Endothelial cell of umbilical vein (primary cell): ENCODE measurements around the gene TIFAB. TPM values are rescaled to one million over a fixed set of nuclear protein-coding genes. Genes with fewer than 3 reads are reported as not detected.

Experiments used
- BruUV-seq: library from RNA; stranded (reverse); fragments of 400-500 nt; replicated peaks from 2 replicates; lab custom pipeline; 2021; lab: Mats Ljungman, UMichigan
- CTCF ChIA-PET: fragments of 300-600, 350-600 bp; sonication (Branson Sonifier 250); formaldehyde crosslinking; loops from one replicate; lab custom pipeline; 2021; ENCODE audit warnings: antibody characterized with exemption, inconsistent platforms; lab: Charles Lee
- POLR2A ChIA-PET: fragments of 300-600, 350-600 bp; sonication (Branson Sonifier 250); formaldehyde crosslinking; loops from one replicate; lab custom pipeline; 2021; ENCODE audit warnings: antibody characterized with exemption, inconsistent platforms; lab: Charles Lee
- DNase-seq: peaks from one replicate; pipeline ENCODE4 v3.0.0-alpha.2; 2011; ENCODE audit warnings: low read depth, low spot score
- FAIRE-seq: peaks from 2 replicates; lab custom pipeline; 2011; peaks lifted over from hg19 to GRCh38; lab: Jason Lieb, UNC
- H2AFZ ChIP-seq: 2 replicates; pipeline ENCODE4 v1.6.0; 2012; ENCODE audit warnings: low read depth, low read length, control low read depth, inconsistent platforms
- H3K27ac ChIP-seq: 2 replicates; pipeline ENCODE4 v1.5.1; 2011; ENCODE audit warnings: low read depth, mild to moderate bottlenecking, control low read depth, low read length, moderate library complexity; ENCODE audit not compliant: insufficient read depth
- H3K27me3 ChIP-seq, 2 experiments: 2 replicates each; pipeline versions ENCODE4 v1.6.0 to v1.6.1; 2011; ENCODE audit warnings: low read length in 2 of 2, mixed read lengths in 1 of 2; ENCODE audit not compliant: control insufficient read depth in 2 of 2, insufficient read depth in 2 of 2
- H3K36me3 ChIP-seq, 2 experiments: 2 replicates in 1 of 2; 3 replicates in 1 of 2; pipeline ENCODE4 v1.5.1; 2011; ENCODE audit warnings: low read length in 2 of 2, mild to moderate bottlenecking in 1 of 2, moderate library complexity in 1 of 2; ENCODE audit not compliant: control insufficient read depth in 2 of 2, insufficient read depth in 2 of 2; ENCODE audit errors: extremely low read depth in 1 of 2
- H3K4me1 ChIP-seq: 3 replicates; pipeline ENCODE4 v1.5.1; 2011; ENCODE audit warnings: mild to moderate bottlenecking, low read length; ENCODE audit not compliant: control insufficient read depth, insufficient read depth; ENCODE audit errors: extremely low read depth
- H3K4me2 ChIP-seq: 2 replicates; pipeline ENCODE4 v1.6.1; 2011; ENCODE audit warnings: low read length, control low read depth, mixed read lengths; ENCODE audit not compliant: insufficient read depth
- H3K4me3 ChIP-seq, 3 experiments: fragments of 200-600 bp in 1 of 3; sonication (generic), shearing (Covaris generic) in 1 of 3; replicated peaks in 1 of 3; 2 replicates each; pipeline ENCODE4 v1.5.1; 2011 to 2016; ENCODE audit warnings: control low read depth in 3 of 3, low read length in 3 of 3, mild to moderate bottlenecking in 2 of 3, inconsistent platforms in 1 of 3, low read depth in 1 of 3, moderate library complexity in 1 of 3; ENCODE audit not compliant: insufficient read depth in 1 of 3
- H3K79me2 ChIP-seq: 2 replicates; pipeline ENCODE4 v1.6.0; 2012; ENCODE audit warnings: low read length, inconsistent platforms; ENCODE audit not compliant: control insufficient read depth, insufficient read depth
- H3K9ac ChIP-seq: replicated peaks from 2 replicates; pipeline ENCODE3; 2011; ENCODE audit warnings: low read length, control low read depth; ENCODE audit not compliant: insufficient read depth; ENCODE audit errors: extremely low read depth
- H3K9me1 ChIP-seq: replicated peaks from 3 replicates; pipeline ENCODE4 v1.6.0; 2011; ENCODE audit warnings: mild to moderate bottlenecking, low read length; ENCODE audit not compliant: control insufficient read depth, insufficient read depth; ENCODE audit errors: extremely low read depth
- H3K9me3 ChIP-seq: replicated peaks from 2 replicates; pipeline ENCODE4 v1.5.1; 2012; ENCODE audit warnings: low read length, inconsistent platforms; ENCODE audit not compliant: control insufficient read depth, insufficient read depth
- H4K20me1 ChIP-seq: replicated peaks from 2 replicates; pipeline ENCODE3; 2011; ENCODE audit warnings: mild to moderate bottlenecking, low read length; ENCODE audit not compliant: control insufficient read depth, insufficient read depth; ENCODE audit errors: extremely low read depth
- EZH2 ChIP-seq: IDR thresholded peaks from 2 replicates; pipeline ENCODE4 v1.6.1; 2012; ENCODE audit warnings: borderline replicate concordance, low read depth, mild to moderate bottlenecking, moderate library complexity, low read length, inconsistent platforms; ENCODE audit not compliant: severe bottlenecking
- FOS ChIP-seq: IDR thresholded peaks from 2 replicates; pipeline ENCODE4 v1.6.1; 2011; ENCODE audit warnings: mild to moderate bottlenecking, low read length, moderate library complexity, borderline replicate concordance; ENCODE audit not compliant: insufficient read depth
- GATA2 ChIP-seq: IDR thresholded peaks from 2 replicates; pipeline ENCODE4 v1.7.0; 2011; ENCODE audit warnings: low read depth, mild to moderate bottlenecking, moderate library complexity, mixed read lengths, low read length; ENCODE audit not compliant: insufficient read length, insufficient read depth
- JUN ChIP-seq: IDR thresholded peaks from 2 replicates; pipeline ENCODE4 v1.6.1; 2011; ENCODE audit warnings: borderline replicate concordance, low read depth; ENCODE audit not compliant: insufficient read length, insufficient read depth
- MAX ChIP-seq: IDR thresholded peaks from 2 replicates; pipeline ENCODE4 v1.6.1; 2011; ENCODE audit not compliant: insufficient read depth, insufficient read length
- MYC ChIP-seq: IDR thresholded peaks from one replicate; pipeline ENCODE4 v1.6.1; 2011; ENCODE audit warnings: mild to moderate bottlenecking, low read depth, low read length
- POLR2A ChIP-seq: IDR thresholded peaks from 2 replicates; pipeline ENCODE4 v1.6.1; 2012; ENCODE audit warnings: low read depth, mild to moderate bottlenecking, control low read depth, low read length
- POLR2AphosphoS5 ChIP-seq: IDR thresholded peaks from 2 replicates; pipeline ENCODE4 v1.6.1; 2012; ENCODE audit warnings: low read depth, mild to moderate bottlenecking, control low read depth, low read length, moderate library complexity; ENCODE audit not compliant: insufficient read depth
- dilution Hi-C: fragments of 300-500 bp; cut with MboI; formaldehyde crosslinking; loops from one replicate; pipeline ENCODE4 v1.15.0; 2019; ENCODE audit warnings: low sequenced_read_pairs; ENCODE audit not compliant: extremely low pct_ligation_motif_present
- intact Hi-C: fragments of 100-400 bp; cut with micrococcal nuclease; formaldehyde crosslinking; loops from one replicate; pipeline ENCODE4 v1.10.0; 2022
- polyA plus RNA-seq, 4 experiments: library from polyadenylated mRNA; depleted of rRNA in 3 of 4; stranded (reverse) in 3 of 4; unstranded in 1 of 4; fragments of >200 nt; gene quantifications; 2 replicates each; pipeline versions ENCODE4 v1.2.1 to v1.2.3, GENCODE V29; 2011 to 2012; ENCODE audit warnings: missing spikeins in 1 of 4
- total RNA-seq: library from RNA; stranded (reverse); gene quantifications from 2 replicates; pipeline ENCODE4 v1.2.3, GENCODE V29; 2021
- TF ChIP-seq, protein P1 (sequence below), 2 donors: IDR thresholded peaks; 1 replicate in 1 of 2; 2 replicates in 1 of 2; pipeline ENCODE4 v1.5.1; 2011; ENCODE audit warnings: low read length in 2 of 2, mild to moderate bottlenecking in 2 of 2, moderate library complexity in 2 of 2, control low read depth in 1 of 2, inconsistent platforms in 1 of 2, low read depth in 1 of 2; ENCODE audit not compliant: insufficient read depth in 1 of 2; ENCODE audit errors: extremely low read depth in 1 of 2

TIFAB gene
- total and polyA plus RNA-seq, 2 donors (not counting 3 experiments of a cell fraction or from before 2014, with no cell fraction given) = not detected

DNA sequence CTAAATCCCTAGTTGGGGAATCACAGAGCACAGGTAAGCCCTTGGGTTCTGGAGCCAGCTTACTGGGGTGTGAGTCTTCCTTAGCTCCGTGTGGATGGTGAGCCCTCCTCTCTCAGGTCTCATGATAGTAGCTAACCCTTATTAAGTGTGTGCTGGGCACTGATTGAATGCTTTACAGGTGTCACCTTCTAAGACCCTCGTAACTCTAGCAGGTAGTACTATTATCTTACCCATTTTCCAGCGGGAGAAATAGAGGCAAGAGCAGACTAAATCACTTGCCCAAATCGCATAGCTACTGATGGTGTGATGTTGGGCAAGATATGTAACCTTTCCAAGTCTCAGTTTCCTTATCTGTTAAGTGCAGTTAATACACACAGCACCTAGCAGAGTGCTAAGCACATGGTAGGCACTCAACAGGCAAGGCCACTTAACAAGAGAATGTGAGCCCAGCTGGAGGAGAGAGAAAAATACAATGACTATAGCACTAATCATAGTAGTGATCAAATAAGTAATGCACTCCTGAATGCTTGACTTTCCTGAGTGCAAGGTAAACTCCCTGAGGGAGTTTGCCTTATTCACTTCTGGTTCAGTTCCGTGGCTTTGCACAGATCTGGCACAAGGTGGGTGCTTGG lies 4.7 kb downstream of the TIFAB start, which contains the start of gene DCANP1:
TSS of gene DCANP1 (minus strand) at position 51 of the 632 bp plus-strand sequence. CDS start 240 bp downstream, outside the sequence.
- dilution Hi-C loops = no loop called here
- Histone ChIP-seq H3K9ac (no peak within 1 kb of the TSS), H3K4me1 (no peaks in the 10 kb centered on the region), H3K36me3 (no peaks in the 10 kb centered on the region), H3K27ac (no peak within 1 kb of the TSS), H3K9me1 (no peaks in the 10 kb centered on the region), H2AFZ (no peak within 1 kb of the TSS), H3K4me2 (no peak within 1 kb of the TSS), H3K4me3 (no peak within 1 kb of the TSS), H4K20me1 (no peaks in the 10 kb centered on the region), H3K9me3 (no peaks in the 10 kb centered on the region), H3K79me2 (no peaks in the 10 kb centered on the region), H3K27me3 (peaks cover 2 to 5% of the 10 kb centered on the region in 2 experiments)
- FAIRE-seq = no peak
- no peak for DNase-seq
- ChIA-PET POLR2A (no interaction called here), CTCF (interaction anchor here (1.2 to 3.0 kb wide), 5 partner anchors 9 to 104 kb away, joined by 3 to 26 read pairs (median 4); no protein-coding TSS in a partner anchor)
- TF ChIP-seq GATA2 = no peak
- no TSS peak for BruUV-seq
- intact Hi-C loops = no loop called here

GRCh38 chr5:135446615-135447014 lies 5.5 kb downstream of the TIFAB start:
- Histone ChIP-seq H2AFZ (no peak overlapping the region), H3K27me3 (peaks cover 2 to 5% of the 10 kb centered on the region in 2 experiments), H3K4me3 (no peak overlapping the region), H3K27ac (no peak overlapping the region), H3K4me1 (no peaks in the 10 kb centered on the region), H3K36me3 (no peaks in the 10 kb centered on the region), H3K9me1 (no peaks in the 10 kb centered on the region), H3K79me2 (no peaks in the 10 kb centered on the region), H4K20me1 (no peaks in the 10 kb centered on the region), H3K9ac (no peak overlapping the region), H3K9me3 (no peaks in the 10 kb centered on the region), H3K4me2 (no peak overlapping the region)
- TF ChIP-seq, protein P1, sequence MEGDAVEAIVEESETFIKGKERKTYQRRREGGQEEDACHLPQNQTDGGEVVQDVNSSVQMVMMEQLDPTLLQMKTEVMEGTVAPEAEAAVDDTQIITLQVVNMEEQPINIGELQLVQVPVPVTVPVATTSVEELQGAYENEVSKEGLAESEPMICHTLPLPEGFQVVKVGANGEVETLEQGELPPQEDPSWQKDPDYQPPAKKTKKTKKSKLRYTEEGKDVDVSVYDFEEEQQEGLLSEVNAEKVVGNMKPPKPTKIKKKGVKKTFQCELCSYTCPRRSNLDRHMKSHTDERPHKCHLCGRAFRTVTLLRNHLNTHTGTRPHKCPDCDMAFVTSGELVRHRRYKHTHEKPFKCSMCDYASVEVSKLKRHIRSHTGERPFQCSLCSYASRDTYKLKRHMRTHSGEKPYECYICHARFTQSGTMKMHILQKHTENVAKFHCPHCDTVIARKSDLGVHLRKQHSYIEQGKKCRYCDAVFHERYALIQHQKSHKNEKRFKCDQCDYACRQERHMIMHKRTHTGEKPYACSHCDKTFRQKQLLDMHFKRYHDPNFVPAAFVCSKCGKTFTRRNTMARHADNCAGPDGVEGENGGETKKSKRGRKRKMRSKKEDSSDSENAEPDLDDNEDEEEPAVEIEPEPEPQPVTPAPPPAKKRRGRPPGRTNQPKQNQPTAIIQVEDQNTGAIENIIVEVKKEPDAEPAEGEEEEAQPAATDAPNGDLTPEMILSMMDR (IDR thresholded peaks at IDR 0.05; ENCODE audit: extremely low read depth in 1 of 2, insufficient read depth in 1 of 2, low read depth in 1 of 2, low read length in 2 of 2) = no peak
- TF ChIP-seq EZH2 (no peak), FOS (no peak), POLR2AphosphoS5 (no peak), MAX (no peak), POLR2A (no peak), MYC (no peak), GATA2 (no peak), JUN (no peak)
- no peak for FAIRE-seq
- dilution Hi-C loops = no loop called here
- POLR2A ChIA-PET = no interaction called here
- no peak for DNase-seq
- intact Hi-C loops = no loop called here
- BruUV-seq = no TSS peak
- CTCF ChIA-PET = interaction anchor here (1.2 to 3.0 kb wide), 4 partner anchors 10 to 105 kb away, joined by 3 to 26 read pairs (median 7); no protein-coding TSS in a partner anchor
